CD1c-positive myeloid dendritic cell (primary cell): ENCODE data around the gene CXCL8.
A peak's percentile ranks its signal among the peaks of the same experiment; 100 is the strongest.
"Not testable (repeated sequence)": the region's sequence is repeated elsewhere in the genome, so short reads cannot be mapped to it uniquely, and the experiment has no call there.

Experiments used
- DNase-seq: peaks from one replicate; pipeline ENCODE4 v3.0.0-alpha.2; 2016; ENCODE audit errors: extremely low spot score

The CXCL8 gene

GRCh38 chr4:73743795-73744194 is 3.4 kb downstream of the CXCL8 start:
- DNase-seq = peak; percentile 30

GRCh38 chr4:73744203-73744602 is 3.8 kb downstream of the CXCL8 start:
- DNase-seq = peak; percentile 22

- no peak for DNase-seq
Measured at GRCh38 chr4:73750730-73751129, 10.4 kb downstream of the CXCL8 start.

GRCh38 chr4:73751166-73751565 is 10.8 kb downstream of the CXCL8 start:
- DNase-seq = peak; percentile 58

- DNase-seq = no peak
Measured at GRCh38 chr4:73751830-73752229, 11.5 kb downstream of the CXCL8 start.

GRCh38 chr4:73752424-73752823 is 12.1 kb downstream of the CXCL8 start:
- DNase-seq = no peak

- DNase-seq = no peak
Measured at GRCh38 chr4:73753215-73753614, 12.8 kb downstream of the CXCL8 start.

- no peak for DNase-seq
Measured at GRCh38 chr4:73754934-73755333, 14.6 kb downstream of the CXCL8 start.

GRCh38 chr4:73759357-73759756 is 19.0 kb downstream of the CXCL8 start:
- DNase-seq = no peak

GRCh38 chr4:73761856-73762255 is 21.5 kb downstream of the CXCL8 start:
- DNase-seq = no peak

GRCh38 chr4:73762409-73762808 is 22.0 kb downstream of the CXCL8 start:
- peak; percentile 63 for DNase-seq

GRCh38 chr4:73763877-73764276 is 23.5 kb downstream of the CXCL8 start:
- no peak for DNase-seq

GRCh38 chr4:73764513-73764912 is 24.1 kb downstream of the CXCL8 start:
- no peak for DNase-seq

GRCh38 chr4:73765296-73765695 is 24.9 kb downstream of the CXCL8 start:
- DNase-seq = no peak

GRCh38 chr4:73770917-73771316 is 30.5 kb downstream of the CXCL8 start:
- no peak for DNase-seq

- DNase-seq = peak; percentile 57
Measured at GRCh38 chr4:73772363-73772762, 32.0 kb downstream of the CXCL8 start.

GRCh38 chr4:73774406-73774805 is 34.0 kb downstream of the CXCL8 start:
- not testable (repeated sequence) for DNase-seq

- peak; percentile 39 for DNase-seq
Measured at GRCh38 chr4:73776321-73776729, 36.0 kb downstream of the CXCL8 start.

GRCh38 chr4:73777612-73778011 is 37.2 kb downstream of the CXCL8 start:
- no peak for DNase-seq

- no peak for DNase-seq
Measured at GRCh38 chr4:73780243-73780642, 39.9 kb downstream of the CXCL8 start.

GRCh38 chr4:73780834-73781233 is 40.5 kb downstream of the CXCL8 start:
- DNase-seq = no peak

GRCh38 chr4:73788411-73788810 is 48.0 kb downstream of the CXCL8 start:
- no peak for DNase-seq
